Motor neuron (in vitro differentiated cells): ENCODE results near the gene GRIK2. TPM values are rescaled to one million over a fixed set of nuclear protein-coding genes. Genes with fewer than 3 reads are reported as not detected.

Experiments used
- ATAC-seq, 8 experiments: fragments of 200-7000 bp; cut with Tn5 transposase; replicated peaks in 6 of 8; 2 replicates each; pipeline ENCODE4 v1.8.0; 2021; ENCODE audit warnings: mild to moderate bottlenecking in 8 of 8, moderate library complexity in 8 of 8
- H3K27ac ChIP-seq, 2 donors: fragments of 250-450 bp; sonication (Bioruptor Pico); 2 replicates each; pipeline ENCODE4 v1.9.0; 2021; ENCODE audit warnings: antibody characterized with exemption in 2 of 2, mild to moderate bottlenecking in 2 of 2, moderate library complexity in 1 of 2
- H3K4me1 ChIP-seq, 2 donors: fragments of 250-450 bp; sonication (Bioruptor Pico); replicated peaks in 1 of 2; 2 replicates each; pipeline ENCODE4 v1.6.1; 2021; ENCODE audit warnings: antibody characterized with exemption in 2 of 2, mild to moderate bottlenecking in 2 of 2, moderate library complexity in 1 of 2
- H3K4me3 ChIP-seq, 5 donors: fragments of 250-450 bp; sonication (Bioruptor Pico); 2 replicates each; pipeline ENCODE4 v1.9.0; 2021; ENCODE audit warnings: antibody characterized with exemption in 5 of 5, mild to moderate bottlenecking in 5 of 5, moderate library complexity in 4 of 5
- WGBS, 10 experiments: fragments of 450-650 bp; shearing (Covaris generic); methylation state at CpG; one replicate each; pipeline ENCODE4 v1.0.0; 2022; 5-methylcytosine and 5-hydroxymethylcytosine counted together
- in situ Hi-C, 9 experiments: fragments of 400-800 bp; cut with MboI; loops; one replicate each; pipeline ENCODE4 v1.15.0; 2021; ENCODE audit warnings: low sequenced_read_pairs in 9 of 9, low pct_unique_long_range_greater_than_20kb in 2 of 9; ENCODE audit not compliant: unreplicated experiment in 9 of 9
- total RNA-seq, 8 experiments: library from RNA; unstranded; fragments of 300-600 nt; gene quantifications; 2 replicates each; pipeline versions ENCODE4 v1.2.3 to v1.2.4, GENCODE V29; 2022

Gene GRIK2
- total RNA-seq, 8 experiments from 2014 or later: 1.9 to 27.1 (median 10.6) TPM

DNA sequence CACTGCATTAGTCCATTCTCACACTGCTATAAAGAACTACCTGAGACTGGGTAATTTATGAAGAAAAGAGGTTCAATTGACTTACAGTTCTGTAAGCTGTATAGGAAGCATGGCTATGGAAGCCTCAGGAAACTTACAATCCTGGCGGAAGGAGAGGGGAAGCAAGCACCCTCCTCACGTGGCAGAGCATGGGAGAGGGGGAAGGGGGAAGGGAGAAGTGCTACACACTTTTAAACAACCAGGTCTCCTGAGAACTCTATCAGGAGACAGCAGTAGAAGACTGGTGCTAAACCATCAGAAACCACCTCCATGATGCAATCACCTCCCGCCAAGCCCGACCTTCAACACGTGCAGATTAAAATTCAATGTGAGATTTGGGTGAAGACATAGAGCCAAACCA lies 494.0 kb downstream of the GRIK2 start:
- in situ Hi-C loops: no loop called here
- 0 to 80% (median 73%) methylated on average over 1 to 5 of the region's 5 CpGs; no CpG with 5 or more reads in 3 of the 10 experiments for WGBS, 10 experiments
- Histone ChIP-seq H3K4me3 (no peak overlapping the region), H3K4me1 (no peaks in the 10 kb centered on the region), H3K27ac (no peak overlapping the region)
- ATAC-seq: no peak

DNA sequence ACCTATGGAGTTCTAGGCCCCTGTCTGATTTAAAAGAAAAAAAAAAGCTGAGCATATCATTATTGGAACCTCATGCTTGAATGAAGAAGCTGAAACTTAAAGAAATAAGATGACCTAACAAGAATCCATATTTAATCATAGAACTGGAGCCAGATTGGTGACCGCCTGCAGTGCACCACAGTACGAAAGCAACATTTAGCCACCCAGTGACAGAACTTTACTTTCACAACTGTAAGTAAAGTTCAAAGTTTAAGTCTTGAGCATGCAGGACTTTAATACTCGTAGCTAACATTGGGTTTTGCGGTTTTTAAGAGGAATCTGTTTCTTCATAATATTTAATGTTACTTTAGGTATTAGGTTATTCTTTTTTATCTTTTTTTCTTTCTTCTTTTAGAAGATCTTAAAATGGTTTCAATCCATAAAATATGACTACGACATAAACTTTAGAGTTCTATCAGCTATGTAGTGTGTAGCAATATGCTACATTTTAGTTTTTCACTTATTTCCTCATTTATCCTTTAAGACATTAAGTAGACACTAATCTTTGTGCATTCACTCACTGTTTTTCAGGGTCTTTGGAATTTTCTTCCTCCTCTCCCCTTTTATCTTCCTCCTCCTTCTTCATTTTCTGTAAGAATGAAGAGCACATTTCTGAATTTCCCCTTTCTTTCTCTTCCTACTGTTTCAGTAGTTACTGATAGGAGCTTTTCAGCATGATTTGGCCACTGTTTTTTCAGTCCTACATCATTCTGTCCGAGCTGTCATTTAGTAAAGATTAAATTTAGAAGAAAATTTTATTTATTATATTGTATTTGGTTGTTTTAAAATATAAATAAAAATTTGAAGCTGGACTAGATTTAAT lies 514.1 kb downstream of the GRIK2 start:
- in situ Hi-C loops: no loop called here
- no peaks in the 10 kb centered on the region for H3K4me1 ChIP-seq
- H3K27ac ChIP-seq: no peak overlapping the region
- no peak overlapping the region for H3K4me3 ChIP-seq
- 54 to 97% (median 88%) methylated on average over 3 to 6 of the region's 6 CpGs for WGBS, 10 experiments
- no peak for ATAC-seq

DNA sequence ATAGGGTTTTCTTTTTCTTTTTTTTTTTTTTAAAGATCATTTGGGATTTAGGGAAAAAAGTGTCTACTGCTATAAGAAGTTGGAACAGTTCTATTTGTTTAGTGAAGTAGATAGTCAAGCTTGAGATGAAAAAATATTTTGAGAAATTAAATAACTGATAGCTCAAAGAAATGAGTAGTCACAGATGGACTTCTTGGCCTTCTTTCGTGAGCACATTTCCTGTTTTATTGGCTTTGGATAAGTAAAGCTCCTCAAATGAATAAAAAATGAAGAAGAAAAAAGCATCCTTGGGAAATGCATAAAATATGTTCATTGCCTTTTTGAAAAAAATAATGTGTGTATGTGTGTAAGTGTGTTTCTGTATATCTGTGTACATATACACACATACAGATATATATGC lies 515.9 kb downstream of the GRIK2 start:
- WGBS, 10 experiments: 0 to 100% (median 86%) methylated on average over 1 of the region's 1 CpG; no CpG with 5 or more reads in 1 of the 10 experiments
- no peak for ATAC-seq
- Histone ChIP-seq H3K27ac (no peak overlapping the region), H3K4me1 (no peaks in the 10 kb centered on the region), H3K4me3 (no peak overlapping the region)
- in situ Hi-C loops: no loop called here

DNA sequence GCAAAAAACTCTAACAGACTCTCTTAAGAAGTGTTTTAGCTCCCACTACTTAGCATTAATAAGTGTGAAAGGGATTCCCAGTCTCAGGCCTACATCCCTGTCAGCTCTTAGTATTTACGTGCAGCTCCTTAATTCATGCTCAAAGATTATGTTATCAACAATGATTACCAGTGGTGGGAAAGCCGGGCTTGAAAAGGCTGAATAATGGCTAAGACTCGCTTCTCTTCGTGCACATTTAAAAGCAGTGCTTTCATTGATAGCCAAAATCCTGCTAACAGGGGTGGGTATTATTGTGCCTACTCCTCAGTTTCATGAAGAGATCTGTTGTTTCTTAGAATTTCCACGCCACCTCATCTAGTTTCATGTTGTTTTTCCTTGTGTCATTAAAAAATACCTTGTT lies 518.8 kb downstream of the GRIK2 start:
- WGBS, 10 experiments: 21 to 92% (median 71%) methylated on average over 1 to 5 of the region's 5 CpGs

DNA sequence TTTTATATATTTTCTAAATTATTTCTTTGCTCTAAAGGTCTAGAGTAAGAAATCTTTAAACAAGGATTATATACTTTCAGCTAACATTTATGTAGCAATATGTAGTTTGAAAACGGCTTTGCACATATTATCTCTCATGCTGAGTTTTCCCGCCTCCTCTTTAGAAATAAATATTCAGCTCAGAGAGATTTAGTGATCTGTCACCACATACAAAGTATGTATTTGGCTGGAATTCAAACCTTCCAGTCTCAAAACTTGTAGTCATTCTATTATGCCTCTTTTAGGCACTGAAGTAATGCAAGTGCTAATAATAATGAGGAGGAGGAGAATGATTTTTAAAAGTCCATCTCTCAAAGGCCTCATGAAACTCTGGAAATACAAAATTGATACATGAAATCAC lies 525.0 kb downstream of the GRIK2 start:
- in situ Hi-C loops: no loop called here
- WGBS, 10 experiments: 0 to 95% (median 73%) methylated on average over 1 to 2 of the region's 2 CpGs
- Histone ChIP-seq H3K4me3 (no peak overlapping the region), H3K4me1 (no peaks in the 10 kb centered on the region), H3K27ac (no peak overlapping the region)
- peak in 2 of 8 experiments; percentile 33 to 66 for ATAC-seq

More for the DNA sequence above, 518.8 kb downstream of the GRIK2 start:
- in situ Hi-C loops: no loop called here
- ATAC-seq: no peak
- Histone ChIP-seq H3K27ac (no peak overlapping the region), H3K4me3 (no peak overlapping the region), H3K4me1 (no peaks in the 10 kb centered on the region)

DNA sequence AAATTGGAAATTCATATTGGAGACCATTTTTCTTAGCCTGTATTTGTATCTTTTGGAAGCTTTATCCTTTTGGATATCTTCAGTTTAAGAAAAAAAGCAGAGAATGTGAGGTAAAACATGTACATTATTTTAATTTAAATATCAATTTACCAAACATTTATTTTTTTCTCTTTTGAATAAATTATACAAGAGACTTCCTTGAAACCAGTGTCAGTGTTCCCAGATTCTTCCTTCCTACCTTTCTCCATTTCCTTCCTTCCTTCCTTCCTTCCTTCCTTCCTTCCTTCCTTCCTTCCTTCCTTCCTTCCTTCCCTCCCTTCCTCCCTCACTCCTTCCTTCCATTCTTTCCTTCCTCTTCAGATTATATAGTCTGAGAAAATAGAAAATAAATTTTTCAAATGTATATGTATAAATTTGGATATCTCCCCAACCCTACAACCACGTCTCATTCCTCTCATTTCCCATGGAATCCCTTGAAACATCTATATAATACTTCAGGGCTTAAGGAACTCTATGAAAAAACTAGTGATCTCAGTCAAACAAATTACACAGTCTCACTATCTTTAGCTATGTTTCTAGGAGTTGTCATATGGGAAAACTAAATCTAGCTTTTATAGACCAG lies 528.4 kb downstream of the GRIK2 start:
- in situ Hi-C loops: no loop called here
- ATAC-seq: no peak
- H3K4me1 ChIP-seq: no peaks in the 10 kb centered on the region
- no peak overlapping the region for H3K4me3 ChIP-seq
- H3K27ac ChIP-seq: no peak overlapping the region
- 14 to 100% (median 94%) methylated on average over 1 of the region's 1 CpG; no CpG with 5 or more reads in 6 of the 10 experiments for WGBS, 10 experiments

DNA sequence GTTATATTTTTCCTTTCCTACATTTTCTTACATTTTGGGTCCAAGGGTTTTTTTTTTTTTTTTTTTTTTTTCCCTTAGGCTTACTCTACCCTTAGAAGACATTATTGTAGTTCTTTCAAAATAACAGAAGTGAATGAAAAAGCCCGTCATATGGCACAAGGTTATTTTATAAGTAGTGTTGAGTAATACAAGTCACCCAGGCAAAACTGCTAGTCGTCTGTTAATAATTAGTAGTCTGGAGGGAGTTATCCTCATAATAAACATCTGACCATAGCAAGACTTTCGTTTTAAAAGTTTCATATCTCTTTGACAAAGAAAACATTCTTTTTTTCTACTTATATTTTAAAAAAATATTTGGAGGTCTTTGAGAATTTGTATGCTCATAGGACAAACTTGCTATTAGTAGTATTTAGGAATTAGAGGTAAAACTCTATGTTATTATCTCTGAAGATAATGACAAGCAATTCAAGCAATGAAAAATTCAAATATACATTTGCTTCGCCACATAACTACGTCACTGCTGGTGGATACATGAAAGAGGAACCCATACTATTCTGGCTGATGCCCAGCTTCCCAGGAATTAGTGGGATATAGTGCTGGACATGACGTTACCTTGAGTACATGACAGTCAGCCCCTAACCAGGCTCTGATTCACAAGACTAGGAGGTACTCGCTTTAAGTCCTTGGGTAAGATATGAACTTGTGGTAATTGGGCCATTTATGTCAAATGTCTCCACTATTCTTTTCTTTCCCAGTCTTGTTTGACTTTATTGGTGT lies 532.8 kb downstream of the GRIK2 start:
- H3K4me1 ChIP-seq: no peaks in the 10 kb centered on the region
- no peak overlapping the region for H3K27ac ChIP-seq
- 36 to 95% (median 82%) methylated on average over 4 to 7 of the region's 7 CpGs for WGBS, 10 experiments
- no peak overlapping the region for H3K4me3 ChIP-seq
- in situ Hi-C loops: no loop called here
- ATAC-seq: no peak

DNA sequence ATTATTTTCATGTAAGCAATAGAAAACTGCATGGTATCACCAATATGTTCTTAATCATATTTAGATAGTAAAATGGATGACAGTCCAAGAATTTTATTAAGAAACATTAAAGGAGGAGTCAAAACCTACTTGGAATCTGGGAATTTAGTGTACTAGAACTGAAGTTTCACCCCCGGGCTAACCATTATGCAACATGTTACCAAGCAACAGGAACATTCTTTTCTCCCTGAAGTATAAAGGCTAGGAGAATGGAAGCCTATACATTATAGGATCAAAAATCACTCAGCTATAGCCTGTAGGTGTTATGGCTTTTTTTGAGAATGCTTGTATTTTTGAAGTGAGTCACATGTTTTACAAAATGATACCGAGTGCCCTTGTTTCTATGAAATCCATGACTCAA lies 538.3 kb downstream of the GRIK2 start:
- in situ Hi-C loops: no loop called here
- H3K27ac ChIP-seq: no peak overlapping the region
- ATAC-seq: peak in 1 of 8 experiments; percentile 58
- WGBS, 10 experiments: 0 to 100% (median 78%) methylated on average over 1 to 2 of the region's 2 CpGs
- no peak overlapping the region for H3K4me3 ChIP-seq
- peaks cover 0 to under 1% of the 10 kb centered on the region in 2 donors for H3K4me1 ChIP-seq

DNA sequence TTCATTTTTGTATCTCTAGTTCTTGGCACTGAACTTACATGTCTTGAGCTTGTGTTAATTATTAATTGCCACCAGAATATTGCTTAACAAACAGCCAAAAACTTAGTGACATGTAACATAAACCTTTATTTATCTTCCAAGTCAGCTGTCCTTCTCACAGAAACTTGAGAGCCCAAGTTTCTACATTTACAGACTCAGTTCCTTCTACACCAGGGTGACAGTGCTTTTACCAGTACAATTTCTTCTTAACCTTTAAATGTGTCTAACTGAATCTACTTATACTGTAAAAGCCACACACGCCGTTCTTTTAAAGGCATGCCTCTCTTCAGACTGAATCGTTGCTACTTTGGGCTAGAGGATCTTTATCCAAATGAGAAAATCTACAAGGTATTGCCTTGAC lies 539.2 kb downstream of the GRIK2 start:
- no peak for ATAC-seq
- in situ Hi-C loops: no loop called here
- Histone ChIP-seq H3K4me3 (no peak overlapping the region), H3K4me1 (peaks cover 7 to 8% of the 10 kb centered on the region in 2 donors), H3K27ac (no peak overlapping the region)
- whole genome bisulfite sequencing, 10 experiments: 67 to 100% (median 92%) methylated on average over 1 to 3 of the region's 3 CpGs; no CpG with 5 or more reads in 1 of the 10 experiments

DNA sequence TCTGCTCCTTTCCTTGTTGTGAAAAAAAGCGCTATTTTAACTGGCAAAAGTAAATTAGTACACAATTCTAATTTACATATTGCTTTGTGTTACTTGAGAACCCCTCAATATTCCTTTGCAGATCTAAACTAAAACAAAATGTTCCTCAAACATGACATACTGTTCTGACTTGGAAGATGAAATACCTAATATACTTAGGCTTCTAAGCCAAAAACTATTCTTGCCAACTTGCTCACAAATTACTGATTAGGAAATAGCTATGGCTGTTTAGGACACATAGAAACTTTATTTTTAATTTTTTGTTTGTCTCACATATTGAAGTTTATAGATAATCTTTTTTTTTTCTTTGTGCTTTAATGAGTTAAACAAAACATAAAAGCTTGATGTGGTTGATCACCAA lies 542.2 kb downstream of the GRIK2 start:
- peaks cover 7 to 17% of the 10 kb centered on the region in 2 donors for H3K4me1 ChIP-seq
- 0 to 100% (median 95%) methylated on average over 1 of the region's 1 CpG; no CpG with 5 or more reads in 1 of the 10 experiments for WGBS, 10 experiments
- in situ Hi-C loops: no loop called here
- no peak overlapping the region for H3K4me3 ChIP-seq
- no peak overlapping the region for H3K27ac ChIP-seq
- ATAC-seq: no peak

DNA sequence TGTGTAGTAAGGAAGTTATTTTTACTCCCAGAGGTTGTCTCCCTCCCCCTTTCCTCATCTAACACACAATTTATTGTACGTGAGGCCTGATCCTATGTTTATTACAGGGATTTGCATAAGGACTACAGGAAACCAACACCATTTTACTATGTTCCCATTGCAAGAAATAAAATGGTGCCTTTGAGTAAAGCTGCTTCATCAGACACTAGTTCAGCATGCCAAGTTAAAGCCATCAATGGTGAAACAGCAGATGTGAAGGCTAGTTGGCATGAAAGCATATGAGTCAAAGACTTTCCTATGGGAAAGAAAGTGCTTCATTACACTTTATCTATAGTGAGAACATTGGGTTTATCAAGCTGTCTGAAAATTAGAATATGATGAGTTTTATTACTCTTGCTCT lies 543.0 kb downstream of the GRIK2 start:
- WGBS, 10 experiments: 0 to 100% (median 64%) methylated on average over 1 of the region's 1 CpG; no CpG with 5 or more reads in 4 of the 10 experiments
- in situ Hi-C loops: no loop called here
- no peak overlapping the region for H3K4me3 ChIP-seq
- ATAC-seq: no peak
- H3K27ac ChIP-seq: no peak overlapping the region
- peaks cover 7 to 17% of the 10 kb centered on the region in 2 donors for H3K4me1 ChIP-seq

DNA sequence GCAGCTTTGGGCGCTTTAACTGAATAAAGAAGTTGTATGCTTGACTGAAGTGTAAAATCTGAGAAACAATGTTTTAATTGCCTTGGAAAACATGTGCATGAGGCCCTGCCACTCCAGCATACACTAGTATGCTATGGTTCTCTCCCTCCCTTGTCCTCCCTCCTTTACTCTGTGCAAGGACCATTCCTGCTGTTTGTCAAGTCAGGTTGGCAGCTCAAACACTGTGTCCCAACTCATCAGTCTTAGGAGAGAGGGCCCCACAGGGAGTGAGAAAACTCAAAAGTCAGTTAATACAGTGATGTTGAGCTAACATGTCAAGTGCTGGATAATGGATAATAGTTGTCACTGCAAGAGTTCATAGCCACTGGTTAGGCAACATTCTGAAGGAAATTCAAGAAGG lies 543.6 kb downstream of the GRIK2 start:
- Histone ChIP-seq H3K4me1 (peaks cover 7 to 17% of the 10 kb centered on the region in 2 donors), H3K4me3 (no peak overlapping the region), H3K27ac (no peak overlapping the region)
- in situ Hi-C loops: no loop called here
- peak in 5 of 8 experiments; percentile 21 to 94 (median 67) for ATAC-seq
- WGBS, 10 experiments: 67 to 100% (median 77%) methylated on average over 1 of the region's 1 CpG; no CpG with 5 or more reads in 3 of the 10 experiments

DNA sequence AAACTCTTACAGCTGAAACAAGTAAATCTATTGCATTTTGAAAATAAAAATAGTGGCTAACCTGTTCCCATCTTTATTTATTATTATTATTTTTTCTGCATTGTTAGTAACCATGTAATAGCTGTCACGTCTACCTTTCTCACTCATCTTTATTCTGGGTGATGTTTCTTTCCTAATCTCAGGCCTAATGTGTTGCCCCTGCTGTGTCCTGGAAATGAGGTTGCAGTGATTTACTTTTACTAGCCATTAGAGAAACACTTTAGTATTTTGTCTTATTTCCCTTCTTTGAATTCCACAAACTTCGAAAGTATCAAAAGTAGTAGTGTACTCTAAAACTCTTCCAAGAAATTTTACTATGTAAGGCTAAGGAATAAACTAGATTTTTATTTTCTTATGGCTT lies 546.9 kb downstream of the GRIK2 start:
- peaks cover 7 to 17% of the 10 kb centered on the region in 2 donors for H3K4me1 ChIP-seq
- 0 to 100% (median 91%) methylated on average over 1 to 2 of the region's 2 CpGs; no CpG with 5 or more reads in 1 of the 10 experiments for WGBS, 10 experiments
- H3K27ac ChIP-seq: no peak overlapping the region
- H3K4me3 ChIP-seq: no peak overlapping the region
- in situ Hi-C loops: no loop called here
- no peak for ATAC-seq
